K562 (cell line): ENCODE results near the gene ASPDH. TPM values are rescaled to one million over a fixed set of nuclear protein-coding genes. Genes with fewer than 3 reads are reported as not detected.
A peak's percentile ranks its signal among the peaks of the same experiment; 100 is the strongest.

ENCODE experiments used
- ATAC-seq: fragments of 200-7000 bp; cut with Tn5 transposase; 3 replicates; pipeline ENCODE4 v1.9.1; 2020; ENCODE audit warnings: moderate library complexity
- BruUV-seq: library from RNA; stranded (reverse); fragments of 400-500 nt; replicated peaks from 2 replicates; lab custom pipeline; 2021; lab: Mats Ljungman, UMichigan
- CTCF ChIA-PET: fragments of 300-600 bp; formaldehyde crosslinking; extraction: SDS; loops from one replicate; lab custom pipeline; 2021; ENCODE audit warnings: low intra/inter-chr PET ratio; lab: Yijun Ruan, JAX
- POLR2A ChIA-PET: fragments of 300-600, 350-650 bp; sonication (Branson Sonifier 250); formaldehyde crosslinking; extraction: SDS; loops from one replicate; lab custom pipeline; 2021; ENCODE audit warnings: antibody characterized with exemption, inconsistent platforms; lab: Yijun Ruan, JAX
- DNase-seq, 4 experiments: peaks; one replicate each; pipeline versions ENCODE4 v3.0.0 to v3.0.0-alpha.2; 2011 to 2018; ENCODE audit warnings: low spot score in 3 of 4, mixed read lengths in 3 of 4; ENCODE audit errors: extremely low read depth in 1 of 4
- FAIRE-seq: peaks from 2 replicates; lab custom pipeline; 2011; peaks lifted over from hg19 to GRCh38; lab: Jason Lieb, UNC
- H2AFZ ChIP-seq: 2 replicates; pipeline ENCODE4 v1.6.0; 2011; ENCODE audit warnings: low read depth, low read length, control low read depth, inconsistent platforms
- H3K27ac ChIP-seq: fragments of 200-600 bp; 3 replicates; pipeline ENCODE4 v1.8.0; 2011; ENCODE audit warnings: low read depth, mild to moderate bottlenecking, control low read depth, inconsistent platforms, low read length, moderate library complexity, mixed read lengths; ENCODE audit errors: extremely low read depth
- H3K27me3 ChIP-seq, 2 experiments: fragments of 300-600 bp in 1 of 2; 2 replicates in 1 of 2; 3 replicates in 1 of 2; pipeline versions ENCODE4 v1.6.0 to v1.8.0; 2011; ENCODE audit warnings: inconsistent platforms in 2 of 2, low read length in 2 of 2, mild to moderate bottlenecking in 1 of 2, mixed read lengths in 1 of 2, moderate library complexity in 1 of 2; ENCODE audit not compliant: control insufficient read depth in 2 of 2, insufficient read depth in 2 of 2
- H3K36me3 ChIP-seq: fragments of 300-600 bp; 3 replicates; pipeline ENCODE4 v1.8.0; 2011; ENCODE audit warnings: mild to moderate bottlenecking, low read length, inconsistent platforms; ENCODE audit not compliant: control insufficient read depth, insufficient read depth
- H3K4me1 ChIP-seq, 2 experiments: fragments of 200-600 bp in 1 of 2; replicated peaks in 1 of 2; 2 replicates in 1 of 2; 3 replicates in 1 of 2; pipeline versions ENCODE4 v1.5.1 to v1.8.0; 2011; ENCODE audit warnings: inconsistent platforms in 2 of 2, low read length in 2 of 2, mild to moderate bottlenecking in 1 of 2, mixed read lengths in 1 of 2, moderate library complexity in 1 of 2; ENCODE audit not compliant: control insufficient read depth in 2 of 2, insufficient read depth in 2 of 2
- H3K4me2 ChIP-seq: 2 replicates; pipeline ENCODE4 v1.6.1; 2011; ENCODE audit warnings: low read length, control low read depth, inconsistent platforms, mixed read lengths; ENCODE audit not compliant: insufficient read depth
- H3K4me3 ChIP-seq: fragments of 200-600 bp; sonication (generic), shearing (Covaris generic); 2 replicates; pipeline ENCODE4 v1.5.1; 2016; ENCODE audit warnings: control low read depth, inconsistent platforms
- H3K79me2 ChIP-seq: fragments of 200-600 bp; 3 replicates; pipeline ENCODE4 v1.8.0; 2011; ENCODE audit warnings: low read length, inconsistent platforms; ENCODE audit not compliant: control insufficient read depth, insufficient read depth
- H3K9ac ChIP-seq, 2 experiments: 2 replicates each; pipeline versions ENCODE4 v1.6.0 to v1.6.1; 2011; ENCODE audit warnings: low read depth in 2 of 2, low read length in 2 of 2, control low read depth in 1 of 2, inconsistent platforms in 1 of 2, mild to moderate bottlenecking in 1 of 2, mixed read lengths in 1 of 2; ENCODE audit not compliant: insufficient read depth in 1 of 2
- H3K9me1 ChIP-seq: one replicate; pipeline ENCODE4 v1.6.0; 2011; ENCODE audit warnings: inconsistent platforms, mild to moderate bottlenecking, low read length, moderate library complexity; ENCODE audit not compliant: control insufficient read depth, insufficient read depth
- H3K9me3 ChIP-seq: replicated peaks from 2 replicates; pipeline ENCODE4 v1.5.1; 2011; ENCODE audit warnings: low read depth, low read length, inconsistent platforms; ENCODE audit not compliant: control insufficient read depth, insufficient read depth
- H4K20me1 ChIP-seq: replicated peaks from 2 replicates; pipeline ENCODE4 v1.6.1; 2011; ENCODE audit warnings: low read length, inconsistent platforms, mixed read lengths; ENCODE audit not compliant: control insufficient read depth, insufficient read depth
- CTCF ChIP-seq, 3 experiments: IDR thresholded peaks in 2 of 3; conservative IDR thresholded peaks in 1 of 3; 2 replicates each; pipeline ENCODE4 v1.5.1; 2011 to 2012; ENCODE audit warnings: low read length in 3 of 3, mild to moderate bottlenecking in 3 of 3, control low read depth in 2 of 3, improper control_type of control experiment in 1 of 3, inconsistent platforms in 1 of 3, low read depth in 1 of 3, mixed read lengths in 1 of 3, moderate library complexity in 1 of 3; ENCODE audit not compliant: insufficient read depth in 2 of 3
- ZNF124 ChIP-seq: sonication (generic); formaldehyde crosslinking; IDR thresholded peaks from 2 replicates; pipeline ENCODE4 v1.8.1; 2022; ENCODE audit warnings: missing genetic modification reagents
- WGBS: fragments of 100-300 bp; shearing (Covaris generic); methylation state at CpG from one replicate; pipeline ENCODE4 v1.1.6; 2016; ENCODE audit warnings: low coverage, mixed read lengths; ENCODE audit not compliant: insufficient coverage; ENCODE audit errors: missing lambda C conversion rate; 5-methylcytosine and 5-hydroxymethylcytosine counted together
- in situ Hi-C: fragments of 300-500 bp; cut with MboI; formaldehyde crosslinking; loops from 4 replicates; pipeline ENCODE4 v1.15.0; 2018; ENCODE audit warnings: inconsistent platforms, mixed read lengths
- intact Hi-C: fragments of 100-400 bp; cut with micrococcal nuclease; formaldehyde crosslinking; loops from 2 replicates; pipeline ENCODE4 v1.14.2; 2022
- polyA plus RNA-seq, 8 experiments: library from polyadenylated mRNA; depleted of rRNA in 4 of 8; stranded (reverse) in 5 of 8; unstranded in 3 of 8; fragments of >200 nt; fragmentation: Nextera tagmentation in 2 of 8; fragmentation: Illumina TruSeq in 1 of 8; extraction: Ambion mirVana in 2 of 8; extraction: Trizol in 1 of 8; gene quantifications; 2 replicates each; pipeline versions ENCODE4 v1.2.1 to v1.2.3, GENCODE V29; 2011 to 2014; ENCODE audit warnings: inconsistent platforms in 1 of 8, missing spikeins in 1 of 8
- total RNA-seq, 7 experiments: library from RNA; depleted of rRNA in 6 of 7; stranded (reverse); fragments of >200 nt in 6 of 7; fragmentation: Illumina TruSeq in 2 of 7; extraction: Trizol in 2 of 7; gene quantifications; 2 replicates each; pipeline versions ENCODE4 v1.2.1 to v1.2.3, GENCODE V29; 2011 to 2021; ENCODE audit warnings: low replicate concordance in 1 of 7

The ASPDH gene
- total and polyA plus RNA-seq, 9 of the 15 experiments (the other 6 are each of a cell fraction or from before 2014, with no cell fraction given), result not detected

GRCh38 chr19:50479761-50480251 lies 33.9 kb downstream of the ASPDH start:
- H3K27me3 ChIP-seq, result no peaks in the 10 kb centered on the region; a peak in 1 of 5 replicates
- no TSS peak for BruUV-seq
- no peak overlapping the region for H3K4me3 ChIP-seq
- H3K4me2 ChIP-seq, result no peak overlapping the region
- no peak overlapping the region for H3K27ac ChIP-seq
- no peak for FAIRE-seq
- H3K79me2 ChIP-seq, result peaks cover 25% of the 10 kb centered on the region
- no peak overlapping the region for H2AFZ ChIP-seq
- H3K9ac ChIP-seq, result no peak overlapping the region
- H3K9me1 ChIP-seq, result no peaks in the 10 kb centered on the region
- in situ Hi-C loops (no loop called here), intact Hi-C loops (no loop called here)
- H3K9me3 ChIP-seq, result no peaks in the 10 kb centered on the region
- peaks cover 5 to 56% of the 10 kb centered on the region in 2 experiments; a peak in 4 of 5 replicates for H3K4me1 ChIP-seq
- H4K20me1 ChIP-seq, result peaks cover 7% of the 10 kb centered on the region; the same call in 1 of the 2 replicates
- CTCF ChIA-PET, result interaction anchor here (0.6 to 1.5 kb wide), 6 partner anchors 16 to 314 kb away, joined by 3 to 9 read pairs (median 4); no protein-coding TSS in a partner anchor
- TF ChIP-seq ZNF124, result 0 out of 2 replicates have a peak, but pooled peaks have one; percentile 14
- no peak for TF ChIP-seq CTCF (IDR thresholded peaks at IDR 0.05 in 2 of 3, conservative IDR thresholded peaks at IDR 0.05 in 1 of 3; ENCODE audit: insufficient read depth in 2 of 3, low read depth in 1 of 3, low read length in 3 of 3)
- POLR2A ChIA-PET, result interaction anchor here (0.6 kb wide), 1 partner anchor 11 kb away, joined by 3 read pairs; no protein-coding TSS in a partner anchor
- no peak for DNase-seq
- peaks cover 53% of the 10 kb centered on the region; the same call in 2 of the 3 replicates for H3K36me3 ChIP-seq
- ATAC-seq, result no peak
- WGBS, result 53% methylated on average over 11 of the region's 16 CpGs
